ENCODE measurements around the gene VPS29. TPM values are rescaled to one million over a fixed set of nuclear protein-coding genes. Genes with fewer than 3 reads are reported as not detected.

Gene VPS29
- total and polyA plus RNA-seq, 9 of the 15 experiments (the other 6 are each of a cell fraction or from before 2014, with no cell fraction given): 85.8 to 638 (median 272) TPM

GRCh38 chr12:110468214-110469048 is 33.5 kb downstream of the VPS29 start, which contains the start of the genes FAM216A and GPN3 (continued):
- peak in 1 of 2 experiments; percentile 51 for TF ChIP-seq AFF1 (IDR thresholded peaks at IDR 0.05; ENCODE audit: low read depth in 1 of 2, partially characterized antibody in 2 of 2)
- TF ChIP-seq ZBTB33 (CRISPR knock-in tag; IDR thresholded peaks at IDR 0.05): peak; percentile 34; the same call in 1 of the 2 replicates
- no peak for TF ChIP-seq HDGF (IDR thresholded peaks at IDR 0.05)
- TF ChIP-seq GTF2F1 (IDR thresholded peaks at IDR 0.05; ENCODE audit: low read depth, low read length): peak; percentile 54; the same call in 1 of the 2 replicates
- peak; percentile 14 to 40; a peak in 1 of 4 replicates for TF ChIP-seq SRF (CRISPR knock-in tag; IDR thresholded peaks at IDR 0.05)
- TF ChIP-seq RBBP5 (IDR thresholded peaks at IDR 0.05; ENCODE audit: borderline replicate concordance, insufficient read depth, low read length, poor library complexity, severe bottlenecking): peak; percentile 83
- TF ChIP-seq KLF13 (tag; IDR thresholded peaks at IDR 0.05; ENCODE audit: borderline replicate concordance, low read depth): no peak
- TF ChIP-seq CC2D1A (IDR thresholded peaks at IDR 0.05): 0 out of 2 replicates have a peak, but pooled peaks have one; percentile 52
- peak; percentile 76 for TF ChIP-seq FOSL1 (tag; conservative IDR thresholded peaks at IDR 0.05)
- peak; percentile 73 to 74 for TF ChIP-seq TBL1XR1 (IDR thresholded peaks at IDR 0.05; ENCODE audit: low read length in 2 of 2)
- 0 out of 2 replicates have a peak, but pooled peaks have one; percentile 4 for TF ChIP-seq SMC3 (conservative IDR thresholded peaks at IDR 0.05; ENCODE audit: insufficient read depth, low read depth, low read length)
- TF ChIP-seq ATF3 (IDR thresholded peaks at IDR 0.05): peak; percentile 19; the same call in 1 of the 2 replicates
- no peak for TF ChIP-seq ATF3 (CRISPR knock-in tag; conservative IDR thresholded peaks at IDR 0.05)
- TF ChIP-seq TEAD4 (IDR thresholded peaks at IDR 0.05; ENCODE audit: low read length): peak; percentile 52
- TF ChIP-seq TEAD4 (CRISPR knock-in tag; IDR thresholded peaks at IDR 0.05; ENCODE audit: borderline replicate concordance): no peak
- TF ChIP-seq EP300 (IDR thresholded peaks at IDR 0.05; ENCODE audit: low read length): peak; percentile 83
- TF ChIP-seq, protein P1, sequence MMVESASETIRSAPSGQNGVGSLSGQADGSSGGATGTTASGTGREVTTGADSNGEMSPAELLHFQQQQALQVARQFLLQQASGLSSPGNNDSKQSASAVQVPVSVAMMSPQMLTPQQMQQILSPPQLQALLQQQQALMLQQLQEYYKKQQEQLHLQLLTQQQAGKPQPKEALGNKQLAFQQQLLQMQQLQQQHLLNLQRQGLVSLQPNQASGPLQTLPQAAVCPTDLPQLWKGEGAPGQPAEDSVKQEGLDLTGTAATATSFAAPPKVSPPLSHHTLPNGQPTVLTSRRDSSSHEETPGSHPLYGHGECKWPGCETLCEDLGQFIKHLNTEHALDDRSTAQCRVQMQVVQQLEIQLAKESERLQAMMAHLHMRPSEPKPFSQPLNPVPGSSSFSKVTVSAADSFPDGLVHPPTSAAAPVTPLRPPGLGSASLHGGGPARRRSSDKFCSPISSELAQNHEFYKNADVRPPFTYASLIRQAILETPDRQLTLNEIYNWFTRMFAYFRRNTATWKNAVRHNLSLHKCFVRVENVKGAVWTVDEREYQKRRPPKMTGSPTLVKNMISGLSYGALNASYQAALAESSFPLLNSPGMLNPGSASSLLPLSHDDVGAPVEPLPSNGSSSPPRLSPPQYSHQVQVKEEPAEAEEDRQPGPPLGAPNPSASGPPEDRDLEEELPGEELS (CRISPR knock-in tag; IDR thresholded peaks at IDR 0.05; ENCODE audit: borderline replicate concordance): peak; percentile 84; the same call in 1 of the 2 replicates

Measured in K562 (cell line).